Liver (tissue), 9 donors: ENCODE measurements around the gene EFR3B. TPM values are rescaled to one million over a fixed set of nuclear protein-coding genes. Genes with fewer than 3 reads are reported as not detected.

Experiments used
- DNase-seq: peaks from one replicate; pipeline ENCODE4 v3.0.0-alpha.2; 2017; ENCODE audit warnings: low spot score
- H3K27ac ChIP-seq, 2 donors: one replicate each; pipeline ENCODE4 v1.7.0; 2013; ENCODE audit warnings: inconsistent platforms in 2 of 2, low read length in 2 of 2, control low read depth in 1 of 2, low read depth in 1 of 2, mild to moderate bottlenecking in 1 of 2
- H3K27me3 ChIP-seq, 4 donors: one replicate each; pipeline versions ENCODE4 v1.6.1 to v1.7.0; 2013; ENCODE audit warnings: low read length in 3 of 4, inconsistent platforms in 1 of 4, mild to moderate bottlenecking in 1 of 4, moderate library complexity in 1 of 4; ENCODE audit not compliant: control insufficient read depth in 4 of 4, insufficient read depth in 4 of 4
- H3K36me3 ChIP-seq, 4 donors: one replicate each; pipeline versions ENCODE4 v1.6.1 to v1.7.0; 2013; ENCODE audit warnings: low read length in 3 of 4, mild to moderate bottlenecking in 3 of 4, low read depth in 1 of 4, moderate library complexity in 1 of 4; ENCODE audit not compliant: control insufficient read depth in 4 of 4, insufficient read depth in 3 of 4
- H3K4me1 ChIP-seq, 4 donors: one replicate each; pipeline versions ENCODE4 v1.6.1 to v1.7.0; 2013; ENCODE audit warnings: low read length in 3 of 4, mild to moderate bottlenecking in 3 of 4, moderate library complexity in 1 of 4; ENCODE audit not compliant: control insufficient read depth in 4 of 4, insufficient read depth in 4 of 4
- H3K4me3 ChIP-seq, 3 donors: one replicate each; pipeline versions ENCODE4 v1.6.1 to v1.7.0; 2013; ENCODE audit warnings: low read length in 3 of 3, control low read depth in 1 of 3, low read depth in 1 of 3, mild to moderate bottlenecking in 1 of 3
- H3K9ac ChIP-seq, 2 donors: one replicate each; pipeline ENCODE4 v1.7.0; 2013; ENCODE audit warnings: low read length in 2 of 2, mild to moderate bottlenecking in 2 of 2, moderate library complexity in 2 of 2, control low read depth in 1 of 2, low read depth in 1 of 2
- H3K9me3 ChIP-seq, 4 donors: one replicate each; pipeline versions ENCODE4 v1.6.1 to v1.7.0; 2013; ENCODE audit warnings: low read length in 3 of 4; ENCODE audit not compliant: control insufficient read depth in 4 of 4
- ATF3 ChIP-seq: IDR thresholded peaks from 2 replicates; pipeline ENCODE4 v1.6.1; 2016; ENCODE audit warnings: antibody characterized with exemption
- CTCF ChIP-seq: fragments of 150-350 bp; IDR thresholded peaks from 2 replicates; pipeline ENCODE4 v1.5.1; 2017; ENCODE audit warnings: improper control_type of control experiment, low read depth, low read length; ENCODE audit not compliant: missing input control
- EGR1 ChIP-seq, 2 donors: IDR thresholded peaks; 2 replicates each; pipeline ENCODE4 v1.6.1; 2016 to 2018; ENCODE audit warnings: antibody characterized with exemption in 2 of 2, low read depth in 2 of 2
- FOXA2 ChIP-seq: IDR thresholded peaks from 2 replicates; pipeline ENCODE4 v1.6.1; 2016; ENCODE audit warnings: antibody characterized with exemption
- GABPA ChIP-seq, 2 donors: IDR thresholded peaks in 1 of 2; conservative IDR thresholded peaks in 1 of 2; 2 replicates each; pipeline ENCODE4 v1.6.1; 2016; ENCODE audit warnings: antibody characterized with exemption in 2 of 2, mild to moderate bottlenecking in 1 of 2, moderate library complexity in 1 of 2
- HNF4A ChIP-seq, 2 donors: conservative IDR thresholded peaks; 2 replicates each; pipeline ENCODE4 v1.6.1; 2016; ENCODE audit warnings: antibody characterized with exemption in 2 of 2, mild to moderate bottlenecking in 2 of 2
- HNF4G ChIP-seq: IDR thresholded peaks from 2 replicates; pipeline ENCODE4 v1.6.1; 2016; ENCODE audit warnings: antibody characterized with exemption
- JUND ChIP-seq, 2 donors: IDR thresholded peaks; 2 replicates each; pipeline ENCODE4 v1.6.1; 2016; ENCODE audit warnings: antibody characterized with exemption in 2 of 2
- RAD21 ChIP-seq, 2 donors: IDR thresholded peaks; 2 replicates each; pipeline ENCODE4 v1.6.1; 2016; ENCODE audit warnings: antibody characterized with exemption in 2 of 2, mild to moderate bottlenecking in 2 of 2
- REST ChIP-seq: IDR thresholded peaks from 2 replicates; pipeline ENCODE4 v1.6.1; 2016; ENCODE audit warnings: antibody characterized with exemption, mild to moderate bottlenecking
- RXRA ChIP-seq, 2 donors: IDR thresholded peaks; 2 replicates each; pipeline ENCODE4 v1.6.1; 2017 to 2018; ENCODE audit warnings: antibody characterized with exemption in 2 of 2, mild to moderate bottlenecking in 1 of 2
- SP1 ChIP-seq: IDR thresholded peaks from 2 replicates; pipeline ENCODE4 v1.6.1; 2018; ENCODE audit warnings: antibody characterized with exemption, mild to moderate bottlenecking
- TAF1 ChIP-seq: conservative IDR thresholded peaks from 2 replicates; pipeline ENCODE4 v1.6.1; 2016; ENCODE audit warnings: antibody characterized with exemption, mild to moderate bottlenecking
- YY1 ChIP-seq: IDR thresholded peaks from 2 replicates; pipeline ENCODE4 v1.6.1; 2016; ENCODE audit warnings: antibody characterized with exemption, mild to moderate bottlenecking
- whole genome bisulfite sequencing: extraction: QIAGEN DNeasy Blood & Tissue Kit; methylation state at CpG from one replicate; pipeline ENCODE4 v1.1.7; 2013; 5-methylcytosine and 5-hydroxymethylcytosine counted together
- polyA plus RNA-seq, 2 donors: library from polyadenylated mRNA; stranded (reverse) in 1 of 2; unstranded in 1 of 2; fragments of 200-250 nt in 1 of 2; fragments of >200 nt in 1 of 2; fragmentation: Nextera tagmentation in 1 of 2; extraction: Ambion mirVana in 1 of 2; gene quantifications; one replicate each; pipeline versions ENCODE4 v1.2.1 to v1.2.3, GENCODE V29; 2013 to 2015
- total RNA-seq, 2 donors: library from RNA; depleted of rRNA; stranded (reverse); fragments of >200 nt; gene quantifications; one replicate each; pipeline ENCODE4 v1.2.3, GENCODE V29; 2014
- TF ChIP-seq, protein P1 (sequence below): IDR thresholded peaks from 2 replicates; pipeline ENCODE4 v1.6.1; 2016; ENCODE audit warnings: antibody characterized with exemption
- donor health status: healthy.
- donor health status: healthy.
- donor health status: healthy.
- donor health status: healthy.
- donor health status: healthy.

EFR3B gene
- total and polyA plus RNA-seq, 4 donors, result 0.05 to 0.33 (median 0.23) TPM

DNA sequence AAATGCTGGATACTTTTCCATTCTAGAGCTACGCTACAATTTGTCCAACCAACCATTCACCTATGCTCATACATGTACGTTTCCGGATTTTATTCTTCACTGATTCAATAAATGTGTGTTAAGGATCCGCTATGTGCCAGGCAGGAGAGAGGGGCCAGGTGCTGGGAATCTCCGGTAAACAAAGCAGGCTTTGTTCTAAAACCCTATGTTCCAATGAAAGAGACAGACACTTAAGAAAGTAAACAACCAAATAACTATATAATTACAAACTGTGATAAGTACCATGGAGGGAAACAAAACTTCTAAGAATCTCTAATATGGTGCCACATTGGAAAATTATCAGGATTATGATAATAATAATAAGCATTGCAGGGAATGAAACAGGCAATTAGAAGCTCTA is 148.7 kb downstream of the EFR3B start (continued):
- TF ChIP-seq, protein P1, sequence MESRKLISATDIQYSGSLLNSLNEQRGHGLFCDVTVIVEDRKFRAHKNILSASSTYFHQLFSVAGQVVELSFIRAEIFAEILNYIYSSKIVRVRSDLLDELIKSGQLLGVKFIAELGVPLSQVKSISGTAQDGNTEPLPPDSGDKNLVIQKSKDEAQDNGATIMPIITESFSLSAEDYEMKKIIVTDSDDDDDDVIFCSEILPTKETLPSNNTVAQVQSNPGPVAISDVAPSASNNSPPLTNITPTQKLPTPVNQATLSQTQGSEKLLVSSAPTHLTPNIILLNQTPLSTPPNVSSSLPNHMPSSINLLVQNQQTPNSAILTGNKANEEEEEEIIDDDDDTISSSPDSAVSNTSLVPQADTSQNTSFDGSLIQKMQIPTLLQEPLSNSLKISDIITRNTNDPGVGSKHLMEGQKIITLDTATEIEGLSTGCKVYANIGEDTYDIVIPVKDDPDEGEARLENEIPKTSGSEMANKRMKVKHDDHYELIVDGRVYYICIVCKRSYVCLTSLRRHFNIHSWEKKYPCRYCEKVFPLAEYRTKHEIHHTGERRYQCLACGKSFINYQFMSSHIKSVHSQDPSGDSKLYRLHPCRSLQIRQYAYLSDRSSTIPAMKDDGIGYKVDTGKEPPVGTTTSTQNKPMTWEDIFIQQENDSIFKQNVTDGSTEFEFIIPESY, result no peak
- TF ChIP-seq HNF4G (no peak), JUND (IDR thresholded peaks at IDR 0.05) (no peak), GABPA (IDR thresholded peaks at IDR 0.05 in 1 of 2, conservative IDR thresholded peaks at IDR 0.05 in 1 of 2) (no peak), RXRA (IDR thresholded peaks at IDR 0.05) (no peak), EGR1 (IDR thresholded peaks at IDR 0.05; ENCODE audit: low read depth in 2 of 2) (no peak), SP1 (no peak), TAF1 (no peak)

DNA sequence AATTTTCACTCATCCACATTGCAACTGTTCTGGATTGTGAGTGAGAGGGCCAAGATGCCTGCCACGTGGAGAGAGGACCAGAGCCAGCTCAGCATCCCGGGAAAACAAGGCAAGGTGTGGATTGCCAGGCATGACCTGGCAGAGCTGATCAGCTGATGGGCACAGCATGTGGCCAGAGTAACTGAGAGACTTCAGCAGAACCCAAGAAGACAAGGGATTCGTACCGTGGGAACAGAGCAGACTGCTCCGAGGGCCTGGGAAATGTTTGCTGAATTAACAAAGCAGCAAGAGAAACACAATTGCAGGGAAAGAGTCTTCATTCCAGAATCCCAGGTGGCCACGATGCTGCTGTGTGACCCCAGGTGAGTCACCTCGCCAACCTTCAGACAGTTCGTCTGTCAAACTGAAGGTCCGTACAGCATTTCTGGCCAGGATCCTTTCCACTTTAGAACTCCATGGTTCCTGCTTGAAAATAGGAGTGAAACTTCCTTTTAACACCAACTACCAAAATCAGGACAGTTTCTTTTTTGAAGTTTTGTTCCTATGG is 152.8 kb downstream of the EFR3B start:
- H3K27me3 ChIP-seq, result no peaks in the 10 kb centered on the region
- no peak overlapping the region for H3K4me3 ChIP-seq
- TF ChIP-seq JUND (IDR thresholded peaks at IDR 0.05) (no peak), FOXA2 (no peak), SP1 (no peak), REST (no peak), RXRA (IDR thresholded peaks at IDR 0.05) (no peak), RAD21 (IDR thresholded peaks at IDR 0.05) (no peak), YY1 (no peak), ATF3 (no peak), HNF4A (conservative IDR thresholded peaks at IDR 0.05) (no peak), TAF1 (no peak), CTCF (no peak), GABPA (IDR thresholded peaks at IDR 0.05 in 1 of 2, conservative IDR thresholded peaks at IDR 0.05 in 1 of 2) (no peak)
- TF ChIP-seq, protein P1, result no peak
- H3K9ac ChIP-seq, result no peak overlapping the region
- no peaks in the 10 kb centered on the region for H3K9me3 ChIP-seq
- DNase-seq, result no peak
- no peaks in the 10 kb centered on the region for H3K36me3 ChIP-seq
- 82% methylated on average over 9 of the region's 9 CpGs for WGBS
- no peak overlapping the region for H3K27ac ChIP-seq
- H3K4me1 ChIP-seq, result no peaks in the 10 kb centered on the region
